ENCODE results near the gene AK5. TPM values are rescaled to one million over a fixed set of nuclear protein-coding genes. Genes with fewer than 3 reads are reported as not detected.

The AK5 gene
- polyA plus RNA-seq, 2 of the 4 experiments (the other 2 are of a cell fraction), result 4.9 to 6.1 TPM

- peak overlapping the region; percentile 96 for H3K4me2 ChIP-seq
- H3K27ac ChIP-seq, result peak overlapping the region; percentile 98 to 99
- POLR2A ChIA-PET, result interaction anchor here (1.1 to 2.7 kb wide), 3 partner anchors 143 to 465 kb away, joined by 3 to 16 read pairs (median 4); partner anchors contain the start of genes DNAJB4 and ZZZ3
Measured at GRCh38 chr1:77539519-77540142, 257.8 kb downstream of the AK5 start.

More at GRCh38 chr1:77539519-77540142, 257.8 kb downstream of the AK5 start:
- FAIRE-seq (no peak), DNase-seq (ENCODE audit: low read depth in 1 of 2, low spot score in 1 of 2) (peak; percentile 36 to 86), ATAC-seq (peak; percentile 76 to 84)
- TF ChIP-seq ELK1 (IDR thresholded peaks at IDR 0.05; ENCODE audit: low read depth, low read length) (no peak), MAFK (IDR thresholded peaks at IDR 0.05; ENCODE audit: partially characterized antibody) (peak; percentile 94), GATA3 (IDR thresholded peaks at IDR 0.05; ENCODE audit: borderline replicate concordance) (peak; percentile 50; the same call in 1 of the 2 replicates), EP300 (IDR thresholded peaks at IDR 0.05) (peak; percentile 50 to 53; a peak in 3 of 5 replicates), HOXB5 (CRISPR knock-in tag; IDR thresholded peaks at IDR 0.05) (no peak), FOXS1 (CRISPR knock-in tag; IDR thresholded peaks at IDR 0.05) (no peak), PBX3 (IDR thresholded peaks at IDR 0.05) (no peak), JUNB (IDR thresholded peaks at IDR 0.05) (peak; percentile 48), CBX2 (IDR thresholded peaks at IDR 0.05; ENCODE audit: borderline replicate concordance, low read depth) (no peak), FOSL2 (IDR thresholded peaks at IDR 0.05) (0 out of 2 replicates have a peak, but pooled peaks have one; percentile 28), FOSL2 (CRISPR knock-in tag; IDR thresholded peaks at IDR 0.05) (peak; percentile 57), RARB (CRISPR knock-in tag; IDR thresholded peaks at IDR 0.05) (no peak), TP53 (CRISPR knock-in tag; IDR thresholded peaks at IDR 0.05) (no peak), BCL3 (IDR thresholded peaks at IDR 0.05) (0 out of 3 replicates have a peak, but pooled peaks have one; percentile 20), RAD21 (conservative IDR thresholded peaks at IDR 0.05 in 1 of 2, IDR thresholded peaks at IDR 0.05 in 1 of 2) (peak; percentile 14 to 33; a peak in 3 of 5 replicates), REST (IDR thresholded peaks at IDR 0.05) (no peak), NFE2L2 (conservative IDR thresholded peaks at IDR 0.05; ENCODE audit: low read length) (0 out of 2 replicates have a peak, but pooled peaks have one; percentile 37), SMC3 (IDR thresholded peaks at IDR 0.05) (peak; percentile 35; the same call in 1 of the 3 replicates)
- TF ChIP-seq, protein P1, sequence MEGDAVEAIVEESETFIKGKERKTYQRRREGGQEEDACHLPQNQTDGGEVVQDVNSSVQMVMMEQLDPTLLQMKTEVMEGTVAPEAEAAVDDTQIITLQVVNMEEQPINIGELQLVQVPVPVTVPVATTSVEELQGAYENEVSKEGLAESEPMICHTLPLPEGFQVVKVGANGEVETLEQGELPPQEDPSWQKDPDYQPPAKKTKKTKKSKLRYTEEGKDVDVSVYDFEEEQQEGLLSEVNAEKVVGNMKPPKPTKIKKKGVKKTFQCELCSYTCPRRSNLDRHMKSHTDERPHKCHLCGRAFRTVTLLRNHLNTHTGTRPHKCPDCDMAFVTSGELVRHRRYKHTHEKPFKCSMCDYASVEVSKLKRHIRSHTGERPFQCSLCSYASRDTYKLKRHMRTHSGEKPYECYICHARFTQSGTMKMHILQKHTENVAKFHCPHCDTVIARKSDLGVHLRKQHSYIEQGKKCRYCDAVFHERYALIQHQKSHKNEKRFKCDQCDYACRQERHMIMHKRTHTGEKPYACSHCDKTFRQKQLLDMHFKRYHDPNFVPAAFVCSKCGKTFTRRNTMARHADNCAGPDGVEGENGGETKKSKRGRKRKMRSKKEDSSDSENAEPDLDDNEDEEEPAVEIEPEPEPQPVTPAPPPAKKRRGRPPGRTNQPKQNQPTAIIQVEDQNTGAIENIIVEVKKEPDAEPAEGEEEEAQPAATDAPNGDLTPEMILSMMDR (IDR thresholded peaks at IDR 0.05), result peak; percentile 11; the same call in 1 of the 3 replicates
- TF ChIP-seq, protein P2, sequence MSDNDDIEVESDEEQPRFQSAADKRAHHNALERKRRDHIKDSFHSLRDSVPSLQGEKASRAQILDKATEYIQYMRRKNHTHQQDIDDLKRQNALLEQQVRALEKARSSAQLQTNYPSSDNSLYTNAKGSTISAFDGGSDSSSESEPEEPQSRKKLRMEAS (IDR thresholded peaks at IDR 0.05), result peak; percentile 36; the same call in 1 of the 2 replicates
- peaks cover 69% of the 10 kb centered on the region for H3K4me1 ChIP-seq
- peak overlapping the region; percentile 24; the same call in 2 of the 3 replicates for H3K4me3 ChIP-seq
- WGBS (ENCODE audit: missing lambda C conversion rate), result 21% methylated on average over 3 of the region's 4 CpGs
- H3K9me3 ChIP-seq, result no peaks in the 10 kb centered on the region
- CTCF ChIA-PET, result interaction anchor here (0.6 to 1.3 kb wide), 8 partner anchors 9 to 258 kb away, joined by 3 to 5 read pairs (median 4); partner anchors contain the start of gene AK5

All from A549 (cell line).